Measurements from ENCODE around the gene SMARCB1.

SMARCB1 gene

GRCh38 chr22:23884140-23884539, 97.4 kb downstream of the SMARCB1 start:
- in situ Hi-C loops (cut with HindIII; ENCODE audit: low pct_ligation_motif_present, low pct_unique_long_range_greater_than_20kb, low sequenced_read_pairs): no loop called here
- no peak for DNase-seq

Measured in ACHN (cell line).